Measurements from ENCODE around the gene ADAMTS12.

ADAMTS12 gene

GRCh38 chr5:33696411-33696810 lies 195.4 kb downstream of the ADAMTS12 start:
- no peak for DNase-seq

DNA sequence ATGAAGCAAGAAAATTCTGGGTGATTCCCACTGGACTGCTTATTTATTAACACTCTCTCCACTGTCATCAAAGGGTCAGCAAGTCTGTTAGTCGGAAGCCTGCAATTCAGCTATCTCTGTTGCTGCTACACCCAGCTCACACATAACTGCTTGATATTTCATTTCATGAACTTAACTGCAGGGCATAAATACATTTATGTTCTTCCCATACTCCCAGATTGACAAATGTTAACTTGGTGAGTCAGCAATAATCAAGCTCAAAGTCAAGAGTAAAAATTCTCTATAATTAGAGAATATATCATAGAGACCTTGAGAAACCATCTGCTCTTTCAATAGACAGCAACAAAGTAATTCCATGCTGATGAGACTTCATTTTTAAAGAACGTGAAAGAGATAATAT lies 198.8 kb downstream of the ADAMTS12 start:
- no peak for DNase-seq

GRCh38 chr5:33691856-33692255 lies 199.9 kb downstream of the ADAMTS12 start:
- no peak for DNase-seq

DNA sequence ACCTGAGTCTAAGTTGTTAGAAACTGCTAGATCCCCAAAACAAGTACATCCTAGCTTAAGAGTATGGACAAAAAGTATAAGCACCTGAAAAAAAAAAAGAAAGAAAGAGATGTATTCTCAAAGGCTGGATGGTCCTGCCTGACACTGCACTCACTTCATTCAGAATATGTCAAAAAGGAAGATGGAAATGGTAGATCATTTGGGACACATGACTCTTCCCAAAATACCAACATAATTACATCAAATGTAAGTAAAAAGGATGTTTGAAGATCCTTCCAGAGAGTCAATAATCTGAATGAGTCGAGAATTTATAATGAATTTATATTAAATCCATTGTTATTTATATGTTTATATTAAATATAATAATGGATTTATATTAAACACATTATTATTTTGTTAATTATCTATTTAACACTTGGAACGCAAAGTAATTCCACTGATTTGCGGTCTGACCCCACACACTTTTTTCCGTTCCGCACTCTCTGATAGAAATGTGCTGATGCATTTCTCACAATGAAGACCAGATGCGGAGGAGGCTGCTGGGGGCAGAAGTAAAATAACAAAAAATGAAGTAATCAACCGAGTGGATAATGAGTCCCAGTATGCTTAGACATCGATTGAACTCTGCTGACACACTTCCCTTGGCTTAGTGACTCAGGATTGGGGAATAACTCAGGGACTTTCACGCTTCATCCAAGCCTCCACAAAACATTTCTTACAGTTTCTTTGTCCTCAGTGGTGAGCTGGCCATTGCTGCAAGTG lies 201.2 kb downstream of the ADAMTS12 start:
- no peak for DNase-seq

DNA sequence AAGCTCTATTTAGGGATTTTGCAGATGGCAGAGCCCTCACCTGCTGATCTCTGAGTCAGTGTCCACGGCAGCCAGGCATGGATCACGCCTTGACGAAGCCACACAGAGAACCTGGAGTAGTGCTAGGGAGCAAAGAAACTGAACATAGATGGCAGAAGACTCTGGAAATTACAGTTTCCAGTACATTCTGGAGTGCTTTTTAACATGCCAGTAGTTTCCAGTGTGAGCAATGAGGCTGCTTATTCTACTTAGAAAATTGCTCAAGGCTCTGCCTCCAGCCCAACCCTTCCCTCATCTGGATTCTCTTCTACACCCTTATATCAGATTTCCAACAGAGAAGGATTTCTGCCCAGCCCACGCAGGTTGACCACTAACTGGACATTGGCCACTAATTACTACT lies 203.3 kb downstream of the ADAMTS12 start:
- no peak for DNase-seq

DNA sequence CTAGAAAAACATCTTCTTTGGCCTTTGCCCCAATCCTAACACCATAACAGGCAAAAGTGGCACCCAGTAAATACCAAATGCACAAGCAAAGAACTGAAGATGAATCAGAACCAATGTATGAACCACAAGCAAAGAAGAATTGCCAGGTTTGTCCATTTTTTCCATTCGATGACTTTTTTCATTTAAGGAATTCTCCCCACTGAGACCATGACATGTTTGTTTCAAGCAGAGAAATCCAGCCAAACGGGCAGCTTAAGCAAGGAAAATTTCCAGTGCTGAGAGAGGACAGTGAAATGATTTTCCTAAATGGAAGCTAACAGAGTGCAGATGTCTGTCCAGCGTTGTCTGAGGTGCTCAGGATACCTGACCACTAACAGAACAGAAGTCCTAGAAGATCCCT lies 203.7 kb downstream of the ADAMTS12 start:
- no peak for DNase-seq

- DNase-seq, result no peak
These were observed 205.7 kb downstream of the ADAMTS12 start for GRCh38 chr5:33685873-33686755.

- no peak for DNase-seq
These were observed 207.2 kb downstream of the ADAMTS12 start for GRCh38 chr5:33684496-33685159.

DNA sequence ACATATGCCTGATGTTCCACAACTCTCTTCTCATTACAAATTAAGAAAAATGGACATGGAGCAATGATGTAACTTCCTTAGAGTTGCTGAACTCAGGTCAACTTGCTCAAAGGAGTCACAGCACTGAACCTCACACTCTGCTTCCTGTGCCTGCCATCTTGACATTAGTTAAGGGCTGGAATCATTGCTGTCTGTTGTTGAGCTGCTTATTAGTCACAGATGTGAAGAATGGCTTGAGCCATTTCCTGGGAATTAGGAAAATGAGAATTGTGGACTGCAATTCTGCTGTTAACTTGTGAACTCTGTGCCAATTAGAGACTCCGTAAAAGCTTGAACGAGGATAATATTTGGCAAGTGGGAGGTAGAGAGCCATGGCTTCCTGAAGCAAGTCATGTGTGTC lies 212.0 kb downstream of the ADAMTS12 start:
- DNase-seq, result no peak

- no peak for DNase-seq
These were observed 215.8 kb downstream of the ADAMTS12 start for GRCh38 chr5:33675958-33676464.

DNA sequence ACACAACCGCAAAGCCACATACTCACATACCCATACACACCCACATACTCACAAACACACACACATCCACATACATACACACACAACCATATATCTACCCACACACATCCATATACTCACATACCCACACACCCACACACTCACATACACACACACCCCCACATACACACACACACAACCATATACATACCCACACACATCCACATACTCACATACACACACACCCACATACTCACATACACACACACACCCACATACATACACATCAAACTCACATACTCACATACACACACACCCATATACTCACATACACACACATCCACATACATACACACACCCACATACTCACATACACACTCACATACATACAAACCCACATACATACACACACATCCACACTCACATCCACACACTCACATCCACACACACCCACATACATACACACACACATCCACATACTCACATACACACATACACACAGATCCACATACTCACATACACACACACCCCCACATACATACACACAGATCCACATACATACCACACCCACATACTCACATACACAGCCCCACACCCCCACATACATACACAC lies 220.0 kb downstream of the ADAMTS12 start:
- DNase-seq, result no peak

GRCh38 chr5:33662722-33663427 lies 228.9 kb downstream of the ADAMTS12 start:
- no peak for DNase-seq

GRCh38 chr5:33659526-33660169 lies 232.1 kb downstream of the ADAMTS12 start:
- no peak for DNase-seq

GRCh38 chr5:33657804-33658440 lies 233.9 kb downstream of the ADAMTS12 start:
- no peak for DNase-seq

DNA sequence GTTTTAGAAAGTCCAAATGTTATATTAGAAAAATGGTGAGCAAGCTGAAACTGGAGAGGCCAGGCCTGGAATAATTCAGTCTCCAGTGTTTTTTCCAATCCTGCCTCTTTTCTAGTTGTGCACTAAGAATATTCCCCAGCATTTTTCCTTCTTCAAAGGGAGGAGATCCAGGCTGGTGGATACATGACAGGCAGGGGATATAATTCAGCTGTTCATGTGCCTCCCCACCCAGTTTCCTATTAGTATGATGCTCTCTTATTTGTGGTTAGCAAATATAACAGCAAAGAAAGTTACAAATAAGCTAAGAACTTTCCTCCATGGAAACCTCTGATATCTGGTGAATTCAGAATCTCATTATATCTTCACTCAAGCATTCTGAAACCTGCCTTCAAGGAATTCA lies 234.6 kb downstream of the ADAMTS12 start:
- DNase-seq, result no peak

DNA sequence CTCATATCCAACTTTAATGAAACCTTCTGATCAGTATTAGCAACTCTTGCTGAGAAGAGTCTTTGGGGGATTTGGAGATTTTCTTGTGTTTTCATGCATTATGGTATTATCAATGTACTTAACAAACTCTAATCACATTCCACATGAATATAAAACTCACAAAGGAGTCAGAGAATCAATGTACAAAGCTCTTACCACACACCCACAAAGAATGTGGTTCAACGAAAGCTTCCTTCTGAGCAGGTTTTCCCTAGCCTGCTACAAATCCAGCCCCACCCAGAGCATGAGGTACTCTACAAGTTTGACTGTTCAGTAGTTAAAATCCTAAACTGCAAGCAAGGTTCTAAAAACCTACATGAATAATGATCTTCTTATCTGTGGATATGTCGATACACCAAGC lies 240.9 kb downstream of the ADAMTS12 start:
- DNase-seq, result no peak

DNA sequence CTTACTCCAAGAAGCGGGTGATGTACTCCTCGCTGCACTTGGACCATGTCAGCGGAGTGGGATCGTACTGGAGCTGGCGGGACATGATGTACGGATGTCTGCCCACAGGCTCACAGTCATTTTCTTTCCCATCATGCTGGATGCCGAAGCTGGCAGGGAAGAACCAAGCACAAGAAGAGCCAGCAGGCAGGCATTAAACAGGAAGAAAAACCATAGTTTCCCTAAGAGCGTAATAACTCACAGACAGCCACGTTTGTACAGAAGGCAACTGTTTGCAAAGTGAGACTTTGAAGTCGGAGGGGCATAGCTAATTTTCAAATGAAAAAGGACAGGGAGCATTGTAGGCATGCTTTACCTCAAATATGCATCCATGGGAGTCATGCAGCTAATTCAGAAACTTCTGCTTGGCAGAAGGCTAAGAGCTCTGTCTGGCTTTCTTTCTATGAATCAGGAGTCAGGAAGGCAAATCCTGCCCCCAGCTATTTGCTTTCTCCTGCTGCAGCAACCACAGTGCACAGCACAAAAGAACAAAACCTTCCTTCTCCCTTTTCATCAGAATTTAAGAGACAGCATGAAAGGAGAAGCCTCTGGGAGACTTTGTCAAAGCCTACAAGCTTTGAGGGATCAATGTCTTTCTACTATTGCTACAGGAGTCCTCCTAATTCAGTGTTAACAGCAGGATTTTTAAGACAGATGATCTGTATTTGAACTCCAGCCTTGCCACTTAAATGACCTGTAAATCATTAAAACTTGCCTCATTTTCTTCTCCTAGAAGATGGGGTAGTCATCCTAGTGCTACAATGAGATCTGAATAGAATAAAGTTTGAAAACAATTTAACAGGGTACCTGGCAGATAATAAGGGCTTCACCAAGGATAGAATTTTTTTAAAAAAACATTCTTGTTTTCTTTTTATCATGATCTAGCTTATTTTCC lies 242.0 kb downstream of the ADAMTS12 start:
- DNase-seq, result no peak

DNA sequence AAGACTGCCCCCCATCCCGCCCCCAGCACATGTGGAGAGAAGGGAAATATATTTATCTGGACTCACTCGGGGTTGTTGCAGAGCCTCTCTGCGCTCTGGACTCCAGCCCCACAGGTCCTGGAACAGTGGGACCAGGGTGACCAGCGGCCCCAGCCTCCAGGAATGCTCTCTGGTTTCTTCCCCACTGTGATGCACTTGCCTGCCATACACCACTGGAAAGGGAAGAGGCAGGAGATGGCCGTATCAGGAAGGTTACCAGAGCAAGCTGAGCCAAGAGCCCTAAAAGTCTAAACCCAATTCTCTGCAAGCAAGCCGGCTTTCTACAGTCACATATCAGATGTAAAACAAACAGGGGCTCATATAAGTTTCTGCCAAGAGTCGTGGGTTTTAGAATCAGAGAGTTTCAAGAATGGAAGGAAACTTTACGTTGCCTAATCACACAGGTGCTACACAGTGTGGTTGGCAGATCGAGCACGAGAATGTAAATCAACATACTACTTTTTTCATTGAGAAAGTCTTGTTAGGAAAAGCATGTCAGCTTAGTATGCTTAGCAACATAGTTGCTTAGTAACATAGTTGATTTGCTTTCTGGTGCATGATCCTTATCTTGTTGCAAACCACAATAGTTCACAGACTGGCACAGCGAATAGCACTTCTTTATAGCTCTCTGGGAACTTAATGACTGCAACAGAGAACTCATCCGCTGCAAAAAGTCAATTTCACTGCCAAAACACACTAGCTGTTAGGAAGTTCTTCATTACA lies 249.9 kb downstream of the ADAMTS12 start:
- no peak for DNase-seq

GRCh38 chr5:33639474-33639873 lies 252.3 kb downstream of the ADAMTS12 start:
- no peak for DNase-seq

Measured in activated CD4-positive, alpha-beta T cell treated with anti-CD3 and anti-CD28 coated beads for 4 hours (primary cell).